ENCODE data around the gene FEZ2.

FEZ2 gene

DNA sequence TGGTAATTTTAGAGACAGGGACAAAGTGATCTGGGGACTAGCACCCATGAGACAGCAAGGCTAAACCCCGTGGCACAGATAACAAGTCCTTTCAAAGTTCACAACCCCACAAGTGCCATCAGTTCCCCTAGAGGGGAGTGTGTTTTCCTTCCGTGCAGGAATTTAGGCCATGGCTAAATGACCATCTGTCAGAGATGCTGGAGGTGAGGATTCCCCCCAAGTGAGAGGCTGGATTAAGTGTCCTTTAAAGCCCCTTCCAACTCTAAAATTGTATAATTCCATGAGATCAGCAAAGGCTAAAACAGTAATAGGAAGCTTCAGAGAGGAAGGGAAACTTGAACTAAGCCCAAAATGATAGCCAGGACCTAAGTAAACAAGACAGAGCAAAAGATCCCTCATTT lies 8.7 kb downstream of the FEZ2 start:
- H3K36me3 ChIP-seq (ENCODE audit: control insufficient read depth in 5 of 5, insufficient read depth in 5 of 5, low read length in 5 of 5) = peaks cover 5 to 19% (median 15%) of the 10 kb centered on the region in 5 donors
- H3K4me1 ChIP-seq (ENCODE audit: control insufficient read depth in 5 of 5, insufficient read depth in 5 of 5, low read length in 5 of 5) = peaks cover 0 to 56% (median 32%) of the 10 kb centered on the region in 5 donors
- H3K4me3 ChIP-seq (ENCODE audit: low read depth in 1 of 5, low read length in 5 of 5) = no peak overlapping the region
- peak overlapping the region in 1 of 5 donors; percentile 40 for H3K9ac ChIP-seq (ENCODE audit: low read length in 5 of 5)
- no peak overlapping the region for H3K27ac ChIP-seq (ENCODE audit: low read depth, low read length)
- H3K9me3 ChIP-seq (ENCODE audit: control insufficient read depth in 5 of 5, low read length in 5 of 5) = no peaks in the 10 kb centered on the region
- no peaks in the 10 kb centered on the region for H3K27me3 ChIP-seq (ENCODE audit: control insufficient read depth in 5 of 5, insufficient read depth in 4 of 5, low read length in 5 of 5)

DNA sequence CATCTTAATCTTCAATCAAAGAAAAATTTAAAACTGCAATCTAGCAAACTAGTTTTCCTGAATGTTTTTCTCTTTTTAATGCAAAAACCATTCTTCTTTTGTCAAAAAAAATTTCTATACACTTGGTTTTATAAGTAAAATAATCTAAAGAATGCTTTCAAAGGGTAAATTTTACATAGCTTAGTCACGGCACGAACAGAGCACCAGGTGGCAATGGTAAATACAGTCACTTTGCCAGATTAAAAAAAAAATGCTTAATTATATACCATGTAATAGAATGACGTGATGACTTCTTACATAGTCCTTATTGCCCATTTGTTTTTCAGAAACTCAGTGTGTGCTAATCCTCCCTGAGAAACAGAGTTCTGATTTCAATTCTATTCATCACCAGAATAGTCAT lies 10.4 kb downstream of the FEZ2 start:
- Histone ChIP-seq H3K4me1 (ENCODE audit: control insufficient read depth in 5 of 5, insufficient read depth in 5 of 5, low read length in 5 of 5) (peaks cover 0 to 47% (median 23%) of the 10 kb centered on the region in 5 donors), H3K9me3 (ENCODE audit: control insufficient read depth in 5 of 5, low read length in 5 of 5) (no peaks in the 10 kb centered on the region), H3K27ac (ENCODE audit: low read depth, low read length) (no peak overlapping the region), H3K36me3 (ENCODE audit: control insufficient read depth in 5 of 5, insufficient read depth in 5 of 5, low read length in 5 of 5) (peaks cover 15 to 32% (median 26%) of the 10 kb centered on the region in 5 donors), H3K27me3 (ENCODE audit: control insufficient read depth in 5 of 5, insufficient read depth in 4 of 5, low read length in 5 of 5) (no peaks in the 10 kb centered on the region), H3K9ac (ENCODE audit: low read length in 5 of 5) (no peak overlapping the region), H3K4me3 (ENCODE audit: low read depth in 1 of 5, low read length in 5 of 5) (no peak overlapping the region)

DNA sequence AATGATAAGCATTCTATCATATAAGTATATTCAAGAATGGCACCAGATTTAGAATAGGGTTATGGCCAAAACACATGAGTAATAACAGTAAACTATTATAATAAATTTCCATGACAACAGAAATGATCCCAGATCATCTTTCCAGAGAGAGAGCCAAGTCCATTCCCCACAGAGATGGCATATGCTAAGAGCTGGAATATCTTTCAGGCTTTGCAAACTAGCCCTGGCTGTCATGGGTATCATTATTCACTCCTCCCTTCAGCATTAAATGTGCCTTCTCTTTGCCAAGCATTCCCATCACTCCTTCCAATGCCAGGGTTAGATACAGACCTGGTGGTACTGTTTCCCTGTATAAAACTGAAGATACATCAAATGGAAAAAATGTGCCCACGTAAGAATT lies 10.9 kb downstream of the FEZ2 start:
- no peaks in the 10 kb centered on the region for H3K27me3 ChIP-seq (ENCODE audit: control insufficient read depth in 5 of 5, insufficient read depth in 4 of 5, low read length in 5 of 5)
- H3K36me3 ChIP-seq (ENCODE audit: control insufficient read depth in 5 of 5, insufficient read depth in 5 of 5, low read length in 5 of 5) = peaks cover 19 to 35% (median 29%) of the 10 kb centered on the region in 5 donors
- H3K27ac ChIP-seq (ENCODE audit: low read depth, low read length) = peak overlapping the region; percentile 18
- no peaks in the 10 kb centered on the region for H3K9me3 ChIP-seq (ENCODE audit: control insufficient read depth in 5 of 5, low read length in 5 of 5)
- H3K9ac ChIP-seq (ENCODE audit: low read length in 5 of 5) = no peak overlapping the region
- peaks cover 0 to 46% (median 23%) of the 10 kb centered on the region in 5 donors for H3K4me1 ChIP-seq (ENCODE audit: control insufficient read depth in 5 of 5, insufficient read depth in 5 of 5, low read length in 5 of 5)
- no peak overlapping the region for H3K4me3 ChIP-seq (ENCODE audit: low read depth in 1 of 5, low read length in 5 of 5)

- H3K36me3 ChIP-seq (ENCODE audit: control insufficient read depth in 5 of 5, insufficient read depth in 5 of 5, low read length in 5 of 5) = peaks cover 22 to 35% (median 30%) of the 10 kb centered on the region in 5 donors
- H3K4me1 ChIP-seq (ENCODE audit: control insufficient read depth in 5 of 5, insufficient read depth in 5 of 5, low read length in 5 of 5) = peaks cover 0 to 42% (median 23%) of the 10 kb centered on the region in 5 donors
- H3K9ac ChIP-seq (ENCODE audit: low read length in 5 of 5) = no peak overlapping the region
- H3K27me3 ChIP-seq (ENCODE audit: control insufficient read depth in 5 of 5, insufficient read depth in 4 of 5, low read length in 5 of 5) = no peaks in the 10 kb centered on the region
- no peaks in the 10 kb centered on the region for H3K9me3 ChIP-seq (ENCODE audit: control insufficient read depth in 5 of 5, low read length in 5 of 5)
- H3K4me3 ChIP-seq (ENCODE audit: low read depth in 1 of 5, low read length in 5 of 5) = no peak overlapping the region
- H3K27ac ChIP-seq (ENCODE audit: low read depth, low read length) = peak overlapping the region; percentile 18
These were observed 11.3 kb downstream of the FEZ2 start for GRCh38 chr2:36586672-36587071.

DNA sequence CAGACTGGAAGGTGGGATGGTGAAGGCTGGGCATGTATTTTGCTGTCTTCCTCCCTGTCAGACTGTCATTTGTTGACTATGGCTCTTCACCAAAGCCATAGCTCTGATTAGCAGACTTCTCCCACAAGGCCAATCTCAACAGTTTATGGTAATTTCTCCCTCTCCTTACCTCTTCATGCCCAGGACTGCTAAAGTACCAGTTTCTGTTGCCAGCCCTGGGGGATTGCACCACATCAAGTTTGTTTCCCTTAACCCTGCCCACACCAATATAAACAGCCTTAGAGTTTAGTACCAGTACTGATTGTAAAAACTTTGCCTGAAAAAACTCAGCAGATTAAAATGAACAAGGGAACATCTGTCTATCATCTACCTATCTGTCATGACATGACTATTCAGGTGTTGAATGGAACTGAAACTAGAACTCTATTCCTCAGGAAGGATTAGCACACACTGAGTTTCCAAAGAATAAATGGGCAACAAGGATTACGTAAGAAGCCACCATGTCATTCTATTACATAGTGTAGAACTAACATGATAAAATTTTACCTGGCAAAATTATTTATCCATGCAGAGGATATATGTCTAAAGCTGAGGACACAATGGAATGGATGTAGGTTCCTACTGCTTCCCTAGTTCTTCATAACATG lies 13.7 kb downstream of the FEZ2 start:
- H3K4me3 ChIP-seq (ENCODE audit: low read depth in 1 of 5, low read length in 5 of 5) = no peak overlapping the region
- no peak overlapping the region for H3K27ac ChIP-seq (ENCODE audit: low read depth, low read length)
- no peaks in the 10 kb centered on the region for H3K9me3 ChIP-seq (ENCODE audit: control insufficient read depth in 5 of 5, low read length in 5 of 5)
- peaks cover 0 to 24% (median 10%) of the 10 kb centered on the region in 5 donors for H3K4me1 ChIP-seq (ENCODE audit: control insufficient read depth in 5 of 5, insufficient read depth in 5 of 5, low read length in 5 of 5)
- H3K9ac ChIP-seq (ENCODE audit: low read length in 5 of 5) = no peak overlapping the region
- H3K36me3 ChIP-seq (ENCODE audit: control insufficient read depth in 5 of 5, insufficient read depth in 5 of 5, low read length in 5 of 5) = peaks cover 31 to 54% (median 46%) of the 10 kb centered on the region in 5 donors
- H3K27me3 ChIP-seq (ENCODE audit: control insufficient read depth in 5 of 5, insufficient read depth in 4 of 5, low read length in 5 of 5) = no peaks in the 10 kb centered on the region

DNA sequence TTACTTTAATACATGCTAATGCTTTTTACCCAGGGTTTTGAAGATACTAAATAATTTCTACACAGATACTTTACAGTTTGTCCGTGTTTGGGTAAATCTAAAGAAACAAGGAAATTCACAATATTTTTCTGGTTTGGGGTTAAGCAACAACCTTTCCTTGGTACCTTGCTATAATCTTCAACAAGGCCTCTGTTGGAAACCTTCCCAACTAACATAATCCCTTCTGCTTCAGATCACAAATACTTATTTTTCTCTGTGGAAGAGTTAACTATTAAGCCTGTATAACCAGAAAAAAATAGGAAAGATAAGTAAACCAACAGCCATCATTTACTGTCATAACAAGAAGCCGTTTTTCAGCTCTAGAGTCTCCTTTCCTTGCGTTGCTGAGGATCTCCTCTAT lies 15.0 kb downstream of the FEZ2 start:
- Histone ChIP-seq H3K4me1 (ENCODE audit: control insufficient read depth in 5 of 5, insufficient read depth in 5 of 5, low read length in 5 of 5) (peaks cover 0 to 15% (median 6%) of the 10 kb centered on the region in 5 donors), H3K4me3 (ENCODE audit: low read depth in 1 of 5, low read length in 5 of 5) (no peak overlapping the region), H3K9me3 (ENCODE audit: control insufficient read depth in 5 of 5, low read length in 5 of 5) (no peaks in the 10 kb centered on the region), H3K36me3 (ENCODE audit: control insufficient read depth in 5 of 5, insufficient read depth in 5 of 5, low read length in 5 of 5) (peaks cover 34 to 65% (median 55%) of the 10 kb centered on the region in 5 donors), H3K9ac (ENCODE audit: low read length in 5 of 5) (no peak overlapping the region), H3K27ac (ENCODE audit: low read depth, low read length) (no peak overlapping the region), H3K27me3 (ENCODE audit: control insufficient read depth in 5 of 5, insufficient read depth in 4 of 5, low read length in 5 of 5) (no peaks in the 10 kb centered on the region)

DNA sequence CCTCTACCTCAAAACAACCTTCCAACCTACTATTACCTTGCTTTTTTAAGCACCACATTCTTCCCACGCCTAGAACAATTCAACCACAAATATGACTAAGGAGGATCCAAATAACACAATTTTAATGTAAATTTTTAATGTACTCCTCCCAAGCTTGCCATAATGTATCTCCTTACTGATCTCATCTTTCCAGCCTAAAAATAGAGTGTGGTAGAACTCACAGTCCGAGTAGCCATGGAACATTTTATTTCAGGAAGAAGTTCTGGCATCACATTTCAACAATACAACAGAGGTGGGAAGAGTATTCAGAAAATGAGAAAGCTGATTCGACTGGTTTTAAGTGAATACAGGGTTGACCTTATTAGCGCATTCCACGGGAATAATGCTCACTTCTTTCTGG lies 15.4 kb downstream of the FEZ2 start:
- Histone ChIP-seq H3K36me3 (ENCODE audit: control insufficient read depth in 5 of 5, insufficient read depth in 5 of 5, low read length in 5 of 5) (peaks cover 38 to 67% (median 58%) of the 10 kb centered on the region in 5 donors), H3K4me1 (ENCODE audit: control insufficient read depth in 5 of 5, insufficient read depth in 5 of 5, low read length in 5 of 5) (peaks cover 0 to 15% (median 6%) of the 10 kb centered on the region in 5 donors), H3K27ac (ENCODE audit: low read depth, low read length) (no peak overlapping the region), H3K27me3 (ENCODE audit: control insufficient read depth in 5 of 5, insufficient read depth in 4 of 5, low read length in 5 of 5) (no peaks in the 10 kb centered on the region), H3K4me3 (ENCODE audit: low read depth in 1 of 5, low read length in 5 of 5) (no peak overlapping the region), H3K9ac (ENCODE audit: low read length in 5 of 5) (no peak overlapping the region), H3K9me3 (ENCODE audit: control insufficient read depth in 5 of 5, low read length in 5 of 5) (no peaks in the 10 kb centered on the region)

DNA sequence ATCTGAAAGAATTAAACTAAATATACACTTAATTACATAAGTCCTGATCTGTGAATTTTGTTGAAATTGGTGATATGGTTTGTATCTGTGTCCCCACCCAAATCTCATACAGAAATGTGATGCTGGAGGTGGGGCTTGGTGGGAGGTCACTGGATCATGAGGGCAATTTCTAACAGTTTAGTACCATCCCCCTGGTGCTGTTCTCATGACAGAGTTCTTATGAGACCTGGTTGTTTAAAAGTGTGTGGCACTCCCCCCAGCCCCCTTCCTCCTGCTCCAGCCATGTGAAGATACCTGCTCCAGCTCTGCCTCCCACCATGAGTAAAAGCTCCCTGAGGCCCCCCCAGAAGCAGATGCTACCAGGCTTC lies 18.7 kb downstream of the FEZ2 start:
- Histone ChIP-seq H3K27ac (ENCODE audit: low read depth, low read length) (no peak overlapping the region), H3K9me3 (ENCODE audit: control insufficient read depth in 5 of 5, low read length in 5 of 5) (no peaks in the 10 kb centered on the region), H3K4me3 (ENCODE audit: low read depth in 1 of 5, low read length in 5 of 5) (no peak overlapping the region), H3K27me3 (ENCODE audit: control insufficient read depth in 5 of 5, insufficient read depth in 4 of 5, low read length in 5 of 5) (no peaks in the 10 kb centered on the region), H3K36me3 (ENCODE audit: control insufficient read depth in 5 of 5, insufficient read depth in 5 of 5, low read length in 5 of 5) (peaks cover 47 to 80% (median 57%) of the 10 kb centered on the region in 5 donors), H3K4me1 (ENCODE audit: control insufficient read depth in 5 of 5, insufficient read depth in 5 of 5, low read length in 5 of 5) (peaks cover 0 to 14% (median 8%) of the 10 kb centered on the region in 5 donors), H3K9ac (ENCODE audit: low read length in 5 of 5) (no peak overlapping the region)

GRCh38 chr2:36578343-36579296 lies 19.3 kb downstream of the FEZ2 start:
- H3K27ac ChIP-seq (ENCODE audit: low read depth, low read length) = no peak overlapping the region
- H3K36me3 ChIP-seq (ENCODE audit: control insufficient read depth in 5 of 5, insufficient read depth in 5 of 5, low read length in 5 of 5) = peaks cover 52 to 74% (median 55%) of the 10 kb centered on the region in 5 donors
- no peak overlapping the region for H3K9ac ChIP-seq (ENCODE audit: low read length in 5 of 5)
- no peaks in the 10 kb centered on the region for H3K9me3 ChIP-seq (ENCODE audit: control insufficient read depth in 5 of 5, low read length in 5 of 5)
- H3K4me1 ChIP-seq (ENCODE audit: control insufficient read depth in 5 of 5, insufficient read depth in 5 of 5, low read length in 5 of 5) = peaks cover 0 to 9% (median 3%) of the 10 kb centered on the region in 5 donors
- H3K27me3 ChIP-seq (ENCODE audit: control insufficient read depth in 5 of 5, insufficient read depth in 4 of 5, low read length in 5 of 5) = no peaks in the 10 kb centered on the region
- no peak overlapping the region for H3K4me3 ChIP-seq (ENCODE audit: low read depth in 1 of 5, low read length in 5 of 5)

DNA sequence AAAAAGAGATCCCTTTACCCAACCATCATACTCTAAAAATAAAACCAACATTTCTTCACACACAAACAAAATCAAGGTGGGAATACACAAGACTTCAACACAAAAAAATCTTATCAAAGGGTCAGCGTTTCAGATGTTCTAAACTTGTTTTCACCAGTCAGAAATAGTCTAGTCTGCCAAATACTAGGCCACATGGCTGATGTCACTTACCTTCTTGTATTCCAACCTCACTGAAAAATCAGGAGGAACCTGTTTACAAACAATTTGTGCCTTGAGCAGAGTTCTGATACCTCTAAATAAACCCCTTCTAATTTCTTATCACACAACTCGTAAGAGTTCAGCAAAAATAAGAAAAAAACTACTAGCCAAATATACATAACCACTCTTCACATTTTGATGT lies 20.1 kb downstream of the FEZ2 start:
- Histone ChIP-seq H3K4me1 (ENCODE audit: control insufficient read depth in 5 of 5, insufficient read depth in 5 of 5, low read length in 5 of 5) (peaks cover 0 to 9% (median 3%) of the 10 kb centered on the region in 5 donors), H3K9ac (ENCODE audit: low read length in 5 of 5) (no peak overlapping the region), H3K27ac (ENCODE audit: low read depth, low read length) (no peak overlapping the region), H3K9me3 (ENCODE audit: control insufficient read depth in 5 of 5, low read length in 5 of 5) (no peaks in the 10 kb centered on the region), H3K36me3 (ENCODE audit: control insufficient read depth in 5 of 5, insufficient read depth in 5 of 5, low read length in 5 of 5) (peaks cover 48 to 67% (median 51%) of the 10 kb centered on the region in 5 donors), H3K27me3 (ENCODE audit: control insufficient read depth in 5 of 5, insufficient read depth in 4 of 5, low read length in 5 of 5) (no peaks in the 10 kb centered on the region), H3K4me3 (ENCODE audit: low read depth in 1 of 5, low read length in 5 of 5) (no peak overlapping the region)
